GM08714 (cell line): ENCODE data around the gene DUSP2.

Source experiments
- H3K4me3 ChIP-seq: fragments of 200-500 bp; sonication (Bioruptor generic); 2 replicates; pipeline ENCODE4 v1.5.1; 2014; ENCODE audit warnings: mild to moderate bottlenecking, low read length, inconsistent platforms
- ZNF274 ChIP-seq: IDR thresholded peaks from 2 replicates; pipeline ENCODE4 v1.6.1; 2012; ENCODE audit warnings: mild to moderate bottlenecking, low read depth, low read length

The DUSP2 gene

DNA sequence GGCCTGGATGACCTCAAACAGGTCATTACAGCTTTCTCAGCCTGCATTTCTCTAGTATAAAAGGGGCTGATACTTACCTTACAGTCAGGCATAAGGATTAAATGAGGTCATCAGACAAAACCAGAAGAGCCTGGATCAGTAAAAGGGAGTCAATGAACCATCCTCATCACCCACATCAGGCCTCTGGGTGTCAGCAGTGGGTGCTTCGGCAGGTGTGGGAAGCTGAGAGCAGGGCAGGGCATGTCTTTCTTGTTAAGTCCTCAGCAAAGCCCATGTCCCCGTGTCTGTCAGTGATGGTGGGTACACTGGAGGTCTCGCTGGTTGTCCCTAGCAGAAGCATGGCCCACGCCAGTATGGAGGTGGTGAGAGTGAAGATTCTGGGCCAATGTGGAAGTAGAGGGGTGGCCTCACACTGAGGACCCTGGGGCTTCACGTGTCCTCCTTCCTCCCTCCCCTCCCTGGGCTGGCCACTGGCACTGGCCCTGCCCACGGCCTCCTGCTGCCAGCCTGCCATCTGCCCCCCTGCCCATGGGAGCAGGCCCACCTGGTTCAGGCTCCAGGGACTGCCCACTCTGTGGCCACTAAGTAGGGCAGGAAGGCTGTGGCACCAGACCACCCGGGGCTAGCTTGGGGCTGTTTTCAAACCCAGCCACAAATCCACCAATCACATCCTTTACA lies 33.3 kb downstream of the DUSP2 start:
- no peak for TF ChIP-seq ZNF274
- H3K4me3 ChIP-seq = no peak overlapping the region

DNA sequence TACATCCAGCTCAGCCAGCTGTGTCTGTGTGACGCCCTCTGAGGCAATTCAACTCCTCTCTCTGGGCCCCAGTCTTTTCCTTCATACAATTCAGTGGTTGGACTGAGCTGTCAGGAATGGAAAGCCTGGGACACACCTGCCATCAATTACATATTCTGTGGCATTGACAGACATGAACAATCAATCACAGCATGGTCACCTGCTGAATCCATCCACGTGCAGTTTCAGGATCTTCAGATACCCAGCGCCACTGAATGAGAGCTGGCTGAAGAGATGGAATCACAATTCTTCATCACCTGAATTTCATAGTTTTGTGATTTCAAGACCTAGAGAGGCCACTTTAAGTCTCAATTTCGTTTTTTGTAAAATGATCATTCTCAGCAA lies 34.0 kb downstream of the DUSP2 start:
- no peak for TF ChIP-seq ZNF274
- no peak overlapping the region for H3K4me3 ChIP-seq

DNA sequence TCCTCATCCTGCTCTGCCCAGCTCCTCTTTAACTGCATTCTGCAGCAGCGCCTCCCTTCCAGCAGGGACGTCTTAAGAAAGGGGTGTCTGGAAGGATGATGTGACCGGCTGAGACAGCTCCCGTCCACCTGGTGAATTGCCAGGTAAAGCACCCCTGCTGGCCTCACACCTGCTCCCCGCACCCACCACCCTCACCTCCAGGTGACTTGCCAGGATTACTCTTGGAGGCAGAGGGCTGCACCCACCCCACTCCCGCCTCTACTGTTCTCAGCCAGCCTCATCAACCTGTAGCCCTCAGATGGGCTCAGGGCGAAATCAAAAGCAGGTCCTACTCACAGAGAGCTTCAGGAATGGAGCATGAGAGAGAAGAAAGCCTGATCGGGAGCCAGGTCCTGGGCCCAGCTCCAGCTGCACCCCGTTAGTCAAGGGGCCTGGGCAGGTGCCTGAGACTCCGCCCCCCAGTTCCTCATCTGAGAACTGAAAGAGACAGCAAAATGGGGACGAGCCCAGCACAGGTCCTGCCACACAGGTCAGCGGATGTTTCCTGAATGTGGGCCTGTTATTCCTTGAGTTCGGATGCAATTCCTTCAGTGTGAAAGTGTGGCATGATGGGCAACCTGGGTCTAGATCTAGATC lies 34.5 kb downstream of the DUSP2 start:
- TF ChIP-seq ZNF274 = no peak
- no peak overlapping the region for H3K4me3 ChIP-seq

DNA sequence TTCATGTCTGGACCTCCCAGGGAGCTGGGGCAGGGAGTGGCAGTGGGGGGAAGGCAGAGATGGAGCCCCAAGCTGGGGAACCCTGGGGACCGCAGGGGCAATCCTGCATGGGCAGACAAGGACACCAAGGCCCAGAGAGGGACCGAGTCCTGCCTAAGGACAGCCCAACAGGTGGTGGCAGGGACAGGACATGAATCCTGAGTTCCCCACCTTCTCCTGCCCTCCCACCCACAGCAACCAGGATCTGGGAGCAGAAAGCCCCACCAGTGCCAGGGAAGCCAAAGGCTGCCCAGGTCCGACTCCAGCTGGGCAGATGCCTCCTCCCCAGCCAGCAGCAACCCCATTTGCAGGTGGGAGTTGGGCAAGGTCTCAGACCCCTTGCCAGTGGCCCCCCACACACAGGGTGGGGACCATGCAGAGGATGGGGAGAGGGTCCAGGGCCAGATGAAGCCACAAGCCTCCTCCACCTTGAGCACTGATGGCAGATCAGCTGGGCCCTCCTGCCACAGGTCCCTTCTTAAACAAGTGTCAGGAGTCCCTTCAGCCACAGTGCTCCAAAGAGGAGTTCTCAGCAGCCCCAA lies 35.2 kb downstream of the DUSP2 start:
- TF ChIP-seq ZNF274 = no peak
- H3K4me3 ChIP-seq = no peak overlapping the region

DNA sequence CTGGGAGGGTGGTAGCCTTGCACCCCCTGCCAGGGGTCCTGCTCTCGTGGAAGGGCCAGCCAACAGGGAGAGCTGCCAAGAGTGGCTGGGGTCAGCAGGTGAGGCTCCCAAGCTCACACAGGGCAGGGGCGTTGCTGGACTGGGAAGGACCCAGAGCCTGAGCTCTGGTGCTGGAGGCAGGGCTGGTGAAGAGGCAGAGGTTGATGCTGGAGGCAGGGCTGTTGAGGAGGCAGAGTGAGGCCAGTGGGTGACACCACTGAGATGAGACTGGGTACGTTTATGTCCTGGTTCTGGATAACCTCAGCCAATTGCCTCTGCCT lies 35.9 kb downstream of the DUSP2 start:
- H3K4me3 ChIP-seq = no peak overlapping the region
- TF ChIP-seq ZNF274 = no peak

DNA sequence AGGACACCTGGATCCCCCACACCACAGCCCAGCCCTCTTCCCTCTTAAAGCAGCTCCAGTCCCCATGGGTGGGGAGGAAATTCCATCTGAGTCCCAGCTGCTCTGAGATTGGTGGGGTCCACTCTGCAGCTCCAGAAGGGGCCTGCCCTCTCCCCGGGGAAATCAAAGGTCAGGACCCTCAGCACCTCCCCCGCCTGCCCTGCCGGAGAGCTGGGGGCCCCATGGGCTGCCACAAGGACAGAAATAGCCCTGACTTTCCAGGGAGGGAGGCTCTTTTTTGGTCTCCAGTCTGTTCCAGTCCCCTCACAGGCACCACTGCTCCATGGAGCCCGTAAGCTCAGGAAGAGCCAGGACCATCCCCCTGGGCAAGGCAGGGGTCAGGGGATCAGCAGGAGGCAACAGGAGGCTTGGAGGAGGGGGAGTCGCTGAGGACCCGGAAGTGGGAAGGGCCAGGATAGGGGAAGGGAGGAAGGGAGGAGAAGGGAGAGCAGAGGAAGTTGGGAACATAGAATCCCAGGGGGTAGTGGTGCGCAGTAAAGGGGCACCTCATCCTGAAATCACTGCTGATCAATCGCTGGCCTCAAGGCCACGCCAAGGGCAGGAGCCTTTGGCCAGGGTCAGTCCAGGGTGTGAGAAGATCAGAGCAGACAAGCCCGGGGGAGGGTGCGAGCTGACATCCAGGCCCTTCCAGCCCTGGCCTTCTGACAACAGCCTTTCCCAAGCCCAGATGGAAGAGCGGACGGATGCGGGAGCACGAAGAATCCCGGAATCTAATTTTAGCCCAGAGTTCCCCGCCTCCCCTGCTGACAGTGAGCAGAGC lies 36.5 kb downstream of the DUSP2 start:
- H3K4me3 ChIP-seq = no peak overlapping the region
- TF ChIP-seq ZNF274 = no peak

DNA sequence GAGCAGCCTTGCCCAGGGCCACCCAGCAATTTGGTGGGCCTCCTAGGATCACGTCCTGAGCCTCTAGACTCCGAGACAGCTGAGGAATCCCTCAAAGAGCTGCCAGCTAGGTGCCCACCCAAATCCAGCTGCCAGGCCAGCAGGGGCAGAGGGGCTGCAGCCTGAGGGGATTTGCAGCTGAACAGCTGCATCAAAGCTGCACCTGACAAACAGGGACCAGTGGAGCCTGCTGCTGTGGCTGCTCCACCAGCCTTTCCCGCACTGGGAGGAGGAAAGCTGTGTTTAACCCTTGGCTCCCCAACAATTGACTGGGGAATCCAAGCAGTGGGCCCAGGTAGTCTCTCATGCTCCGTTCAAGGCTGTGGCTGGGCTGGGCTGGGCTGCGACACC lies 37.1 kb downstream of the DUSP2 start:
- H3K4me3 ChIP-seq = no peak overlapping the region
- TF ChIP-seq ZNF274 = no peak

DNA sequence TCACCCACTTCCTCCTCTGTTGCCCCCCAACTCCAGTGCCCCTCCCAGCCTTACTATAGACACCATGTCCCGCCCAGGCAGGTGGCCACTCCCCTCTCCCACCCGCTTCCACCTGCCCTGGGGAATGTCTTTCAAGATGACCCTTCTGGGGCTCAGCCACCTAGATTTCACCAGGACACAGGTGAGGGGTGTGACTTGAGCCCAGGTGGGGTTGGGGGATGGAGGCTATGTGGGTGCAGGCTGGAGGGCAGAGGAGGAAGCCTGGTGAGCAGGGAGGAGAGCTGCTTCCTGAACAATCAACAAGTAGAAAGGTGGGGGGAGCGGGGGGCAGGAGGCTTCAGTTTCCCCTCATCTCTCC lies 37.6 kb downstream of the DUSP2 start:
- TF ChIP-seq ZNF274 = no peak
- H3K4me3 ChIP-seq = no peak overlapping the region

DNA sequence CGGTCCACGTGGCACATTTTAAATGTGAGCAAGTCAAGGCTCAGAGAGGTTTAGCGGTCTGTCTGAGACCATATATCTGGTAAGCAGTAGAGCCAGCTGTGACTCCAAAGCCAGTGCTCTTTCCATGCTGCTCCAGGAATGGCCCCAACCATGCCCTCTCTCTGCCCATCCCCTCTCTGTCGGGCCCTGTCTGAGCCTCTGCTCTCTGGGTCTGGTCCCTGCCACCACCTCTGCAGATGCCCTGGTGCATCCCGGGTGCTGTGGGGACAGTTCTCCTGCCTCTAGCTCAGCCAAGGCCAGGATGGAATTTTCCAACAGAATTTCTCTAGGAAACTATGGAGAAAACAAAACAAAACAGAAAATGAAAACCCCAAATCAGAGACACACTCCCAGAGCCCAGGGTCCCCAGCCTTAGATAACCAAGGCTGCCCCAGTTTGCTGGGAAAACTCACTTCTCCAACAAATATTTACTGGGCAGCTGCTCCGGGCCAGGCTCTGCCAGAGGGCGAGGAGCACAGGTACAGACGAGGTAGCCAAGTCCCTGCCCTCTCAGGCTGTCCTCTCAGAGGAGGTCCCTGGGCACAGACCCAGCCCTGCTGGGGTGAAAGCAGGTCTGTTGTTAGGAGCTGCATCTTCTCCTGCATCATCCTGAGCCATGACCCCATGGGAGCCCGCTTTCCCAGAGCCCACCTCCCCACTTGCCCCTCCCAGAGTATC lies 38.1 kb downstream of the DUSP2 start:
- no peak for TF ChIP-seq ZNF274

DNA sequence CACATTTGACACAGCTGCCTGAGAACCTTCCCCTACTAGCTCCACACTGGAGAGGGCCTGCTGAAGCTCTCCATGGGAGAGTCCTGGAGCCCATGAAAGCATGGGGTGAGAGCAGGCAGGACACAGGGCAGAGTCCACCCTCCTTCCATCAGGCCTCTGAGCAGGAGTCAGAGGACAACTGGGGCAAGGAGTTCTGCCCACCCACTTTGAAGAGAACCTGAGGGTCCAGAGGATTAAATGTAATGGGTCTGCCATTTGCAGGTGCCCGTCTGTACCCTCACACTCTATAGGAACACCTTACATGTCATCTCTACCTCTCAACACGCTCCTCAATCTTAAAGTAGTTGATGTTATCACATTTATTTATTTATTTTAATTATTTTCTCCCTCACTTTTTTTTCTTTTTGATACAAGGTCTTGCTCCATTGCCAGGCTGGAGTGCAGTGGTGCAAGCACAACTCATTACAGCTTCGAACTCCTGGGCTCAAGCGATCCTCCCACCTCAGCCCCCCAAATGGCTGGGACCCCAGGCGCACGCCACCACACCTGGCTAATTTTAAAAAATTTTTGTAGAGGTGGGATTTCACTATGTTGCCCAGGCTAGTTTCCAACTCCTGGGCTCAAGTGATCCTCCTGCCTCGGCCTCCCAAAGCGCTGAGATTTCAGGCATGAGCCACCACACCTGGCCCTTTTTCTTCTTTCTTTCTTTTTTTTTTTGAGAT lies 39.1 kb downstream of the DUSP2 start:
- no peak for TF ChIP-seq ZNF274

More for the DNA sequence above, 38.1 kb downstream of the DUSP2 start:
- no peak overlapping the region for H3K4me3 ChIP-seq

DNA sequence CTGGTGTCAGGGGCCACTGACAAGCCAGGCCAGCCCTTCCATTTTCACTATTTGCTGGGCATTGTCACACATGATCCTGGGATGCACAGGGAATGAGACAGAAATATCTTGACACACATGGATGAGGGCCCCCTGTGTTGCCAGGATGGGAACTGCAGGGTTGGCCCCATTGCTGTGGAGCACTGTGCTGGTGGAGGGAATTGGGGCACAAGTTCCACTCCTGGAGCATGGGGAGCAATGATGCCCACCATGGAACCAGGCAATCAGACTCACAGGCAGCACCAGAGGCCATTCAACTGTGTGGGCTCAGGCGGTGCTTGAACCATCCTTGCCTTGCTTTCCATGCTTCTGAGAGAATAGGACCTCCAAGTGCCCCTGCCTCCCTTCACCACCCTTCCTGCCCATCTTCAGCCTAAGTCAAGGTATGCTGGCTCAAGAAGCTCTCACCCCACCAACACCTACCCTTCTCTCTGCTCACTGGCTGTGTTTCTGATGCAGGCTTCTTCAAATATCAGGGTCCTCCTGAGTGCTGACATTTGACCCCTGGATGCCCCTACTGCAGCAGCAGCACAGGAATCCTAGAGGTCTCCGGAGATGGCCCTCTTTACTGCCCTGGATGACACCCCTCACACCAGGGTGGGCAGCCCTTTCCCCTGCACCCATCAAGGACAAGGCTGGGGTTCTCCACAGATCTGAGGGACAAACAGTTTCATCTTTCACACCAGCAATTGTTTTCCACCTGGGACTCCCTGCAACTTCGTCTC lies 39.9 kb downstream of the DUSP2 start:
- TF ChIP-seq ZNF274 = no peak

More for the DNA sequence above, 39.1 kb downstream of the DUSP2 start:
- H3K4me3 ChIP-seq = no peak overlapping the region

DNA sequence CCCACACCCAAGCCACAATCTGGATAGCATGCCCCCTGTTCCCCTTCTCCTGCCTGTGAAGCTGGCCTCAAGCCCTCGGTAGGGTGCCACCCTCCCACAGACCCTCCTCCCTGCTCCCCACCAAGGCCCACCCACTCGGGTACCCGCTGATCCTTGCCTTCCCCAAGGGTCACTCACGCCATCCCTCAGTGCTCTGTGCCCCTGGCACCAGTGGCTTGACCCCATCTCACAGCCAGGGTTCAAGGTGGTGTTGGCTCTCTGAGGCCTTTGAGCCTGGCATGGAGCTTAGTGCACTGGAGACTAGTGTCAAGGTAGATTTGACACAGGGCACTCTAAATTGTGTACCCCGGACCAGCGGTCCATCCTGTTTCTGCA lies 40.8 kb downstream of the DUSP2 start:
- H3K4me3 ChIP-seq = no peak overlapping the region
- no peak for TF ChIP-seq ZNF274

More for the DNA sequence above, 39.9 kb downstream of the DUSP2 start:
- no peak overlapping the region for H3K4me3 ChIP-seq

DNA sequence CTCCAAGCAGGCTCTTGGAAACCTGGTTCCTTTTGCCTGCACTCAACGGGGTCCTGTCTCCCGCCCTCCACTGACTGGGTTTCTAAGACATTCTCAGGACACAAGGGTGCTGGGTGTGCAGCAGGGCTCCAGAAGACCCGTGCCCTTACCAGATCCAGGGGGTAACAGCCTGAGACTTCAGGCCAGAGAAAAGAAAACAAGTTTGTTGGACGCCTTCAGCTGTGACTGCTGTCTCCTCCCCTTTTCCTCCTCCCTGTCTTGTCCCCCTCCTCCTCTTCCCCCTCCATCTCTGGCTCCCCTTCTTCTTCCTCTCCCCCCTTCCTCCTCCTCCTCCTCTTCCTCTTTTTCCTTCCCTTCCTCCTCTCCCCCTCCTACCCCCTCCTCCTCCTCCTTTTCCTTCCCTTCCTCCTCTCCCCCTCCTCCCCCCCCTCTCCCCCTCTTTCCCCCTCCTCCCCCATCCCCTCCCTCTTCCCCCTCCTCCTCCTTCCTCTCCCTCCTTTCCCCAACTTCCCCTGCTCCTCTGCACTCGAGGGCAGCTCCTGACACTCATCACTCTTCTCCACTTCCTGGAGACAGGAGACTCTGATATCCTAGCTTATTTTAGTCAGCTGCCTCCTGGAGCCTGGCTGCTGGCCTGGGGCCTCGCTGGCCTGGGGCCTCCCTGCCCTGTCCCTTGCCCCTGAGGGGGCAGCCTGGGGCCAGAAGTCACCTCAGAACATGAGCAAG lies 41.3 kb downstream of the DUSP2 start:
- no peak for TF ChIP-seq ZNF274
- H3K4me3 ChIP-seq = no peak overlapping the region
